AG04450 (cell line): ENCODE measurements around the gene MCAT. TPM values are rescaled to one million over a fixed set of nuclear protein-coding genes. Genes with fewer than 3 reads are reported as not detected.

ENCODE experiments used
- CTCF ChIA-PET: fragments of 300-600, 350-600 bp; formaldehyde crosslinking; extraction: SDS; loops from one replicate; lab custom pipeline; 2022; ENCODE audit warnings: antibody characterized with exemption, inconsistent platforms; lab: Charles Lee
- POLR2A ChIA-PET: fragments of 350-600 bp; formaldehyde crosslinking; extraction: SDS; loops from one replicate; lab custom pipeline; 2021; ENCODE audit warnings: antibody characterized with exemption, inconsistent platforms; lab: Yijun Ruan, JAX
- DNase-seq: peaks from one replicate; pipeline ENCODE4 v3.0.0-alpha.2; 2011; ENCODE audit warnings: low read depth, low spot score
- H3K27ac ChIP-seq: one replicate; pipeline ENCODE4 v1.5.1; 2012; ENCODE audit warnings: low read depth, low read length, control low read depth
- H3K27me3 ChIP-seq: one replicate; pipeline ENCODE4 v1.6.0; 2012; ENCODE audit warnings: low read length; ENCODE audit not compliant: control insufficient read depth, insufficient read depth
- H3K4me3 ChIP-seq: 2 replicates; pipeline ENCODE4 v1.5.1; 2011; ENCODE audit warnings: mild to moderate bottlenecking, low read depth, low read length, control low read depth
- H3K9me3 ChIP-seq: 2 replicates; pipeline ENCODE4 v1.5.1; 2012; ENCODE audit warnings: low read length; ENCODE audit not compliant: control insufficient read depth, insufficient read depth
- CTCF ChIP-seq: IDR thresholded peaks from 2 replicates; pipeline ENCODE4 v1.5.1; 2011; ENCODE audit warnings: low read depth, low read length, control low read depth, inconsistent platforms
- polyA plus RNA-seq: library from polyadenylated mRNA; depleted of rRNA; stranded (reverse); fragments of >200 nt; gene quantifications from 2 replicates; pipeline ENCODE4 v1.2.3, GENCODE V29; 2011

The MCAT gene
- polyA plus RNA-seq, 1 experiment: 10.5 TPM

GRCh38 chr22:43177479-43177878, 34.3 kb upstream of the MCAT start:
- Histone ChIP-seq H3K4me3 (no peak overlapping the region), H3K9me3 (no peaks in the 10 kb centered on the region; the same call in 1 of the 2 replicates), H3K27me3 (no peaks in the 10 kb centered on the region), H3K27ac (no peak overlapping the region)
- CTCF ChIA-PET: interaction anchor here (1.8 kb wide), 1 partner anchor 10 kb away, joined by 4 read pairs; no protein-coding TSS in a partner anchor
- DNase-seq: no peak
- POLR2A ChIA-PET: no interaction called here
- TF ChIP-seq CTCF: no peak

GRCh38 chr22:43176090-43176489, 32.9 kb upstream of the MCAT start:
- H3K4me3 ChIP-seq: no peak overlapping the region
- CTCF ChIA-PET: interaction anchor here (0.7 to 1.3 kb wide), 2 partner anchors 9 to 12 kb away, joined by 3 to 9 read pairs; no protein-coding TSS in a partner anchor
- H3K27ac ChIP-seq: no peak overlapping the region
- no peaks in the 10 kb centered on the region; the same call in 1 of the 2 replicates for H3K9me3 ChIP-seq
- POLR2A ChIA-PET: no interaction called here
- TF ChIP-seq CTCF: no peak
- no peaks in the 10 kb centered on the region for H3K27me3 ChIP-seq
- DNase-seq: no peak

- no peaks in the 10 kb centered on the region for H3K27me3 ChIP-seq
- no peak for TF ChIP-seq CTCF
- H3K27ac ChIP-seq: no peak overlapping the region
- no peaks in the 10 kb centered on the region; the same call in 1 of the 2 replicates for H3K9me3 ChIP-seq
- CTCF ChIA-PET: no interaction called here
- DNase-seq: no peak
- POLR2A ChIA-PET: no interaction called here
- H3K4me3 ChIP-seq: no peak overlapping the region
Observed at GRCh38 chr22:43174941-43175531, 31.8 kb upstream of the MCAT start.

GRCh38 chr22:43173976-43174720, 30.9 kb upstream of the MCAT start:
- DNase-seq: no peak
- H3K9me3 ChIP-seq: no peaks in the 10 kb centered on the region; the same call in 1 of the 2 replicates
- no peak overlapping the region for H3K27ac ChIP-seq
- ChIA-PET POLR2A (no interaction called here), CTCF (no interaction called here)
- no peak overlapping the region for H3K4me3 ChIP-seq
- no peaks in the 10 kb centered on the region for H3K27me3 ChIP-seq
- TF ChIP-seq CTCF: no peak

GRCh38 chr22:43173566-43173965, 30.4 kb upstream of the MCAT start:
- ChIA-PET POLR2A (no interaction called here), CTCF (no interaction called here)
- no peak for TF ChIP-seq CTCF
- H3K27ac ChIP-seq: no peak overlapping the region
- H3K27me3 ChIP-seq: no peaks in the 10 kb centered on the region
- no peaks in the 10 kb centered on the region; the same call in 1 of the 2 replicates for H3K9me3 ChIP-seq
- no peak for DNase-seq
- H3K4me3 ChIP-seq: no peak overlapping the region
